Neural progenitor cell (in vitro differentiated cells): ENCODE results near the gene TMEM108.

Experiments used
- EZH2 ChIP-seq: fragments of 200-600 bp; sonication (generic); IDR thresholded peaks from 2 replicates; pipeline ENCODE4 v1.6.1; 2017; ENCODE audit warnings: antibody characterized with exemption, mild to moderate bottlenecking, moderate library complexity
- EZH2phosphoT487 ChIP-seq: fragments of 200-600 bp; sonication (generic); IDR thresholded peaks from 2 replicates; pipeline ENCODE4 v1.6.1; 2017; ENCODE audit warnings: antibody characterized with exemption
- TF ChIP-seq, protein P1 (sequence below): fragments of 200-600 bp; sonication (generic); IDR thresholded peaks from 2 replicates; pipeline ENCODE4 v1.5.1; 2017; ENCODE audit warnings: antibody characterized with exemption, mild to moderate bottlenecking

DNA sequence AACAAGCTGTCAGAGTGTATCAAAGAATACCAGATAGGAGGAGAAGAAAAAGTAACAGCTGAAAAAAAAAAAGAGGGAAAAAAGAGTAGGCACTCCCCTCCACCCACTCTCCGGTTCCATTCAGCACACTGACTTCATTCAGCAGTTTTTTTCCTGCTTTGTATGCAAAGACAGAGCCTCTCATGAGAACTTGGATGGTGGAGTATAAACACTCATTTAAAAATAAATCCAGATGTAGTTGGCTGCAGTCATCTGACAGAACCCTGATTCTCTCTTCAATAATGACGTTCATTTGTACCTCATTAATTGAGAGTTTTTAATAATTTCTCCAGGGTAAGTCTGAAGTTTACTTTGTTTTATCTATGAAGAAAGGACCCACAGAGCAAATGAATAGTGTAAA is 81.0 kb downstream of the TMEM108 start:
- TF ChIP-seq EZH2, result no peak
- TF ChIP-seq, protein P1, sequence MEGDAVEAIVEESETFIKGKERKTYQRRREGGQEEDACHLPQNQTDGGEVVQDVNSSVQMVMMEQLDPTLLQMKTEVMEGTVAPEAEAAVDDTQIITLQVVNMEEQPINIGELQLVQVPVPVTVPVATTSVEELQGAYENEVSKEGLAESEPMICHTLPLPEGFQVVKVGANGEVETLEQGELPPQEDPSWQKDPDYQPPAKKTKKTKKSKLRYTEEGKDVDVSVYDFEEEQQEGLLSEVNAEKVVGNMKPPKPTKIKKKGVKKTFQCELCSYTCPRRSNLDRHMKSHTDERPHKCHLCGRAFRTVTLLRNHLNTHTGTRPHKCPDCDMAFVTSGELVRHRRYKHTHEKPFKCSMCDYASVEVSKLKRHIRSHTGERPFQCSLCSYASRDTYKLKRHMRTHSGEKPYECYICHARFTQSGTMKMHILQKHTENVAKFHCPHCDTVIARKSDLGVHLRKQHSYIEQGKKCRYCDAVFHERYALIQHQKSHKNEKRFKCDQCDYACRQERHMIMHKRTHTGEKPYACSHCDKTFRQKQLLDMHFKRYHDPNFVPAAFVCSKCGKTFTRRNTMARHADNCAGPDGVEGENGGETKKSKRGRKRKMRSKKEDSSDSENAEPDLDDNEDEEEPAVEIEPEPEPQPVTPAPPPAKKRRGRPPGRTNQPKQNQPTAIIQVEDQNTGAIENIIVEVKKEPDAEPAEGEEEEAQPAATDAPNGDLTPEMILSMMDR, result no peak
- TF ChIP-seq EZH2phosphoT487, result no peak
